ENCODE results near the gene PHF1.

GRCh38 chr6:33453393-33454008 is 42.7 kb downstream of the PHF1 start:
- TF ChIP-seq POLR2A (IDR thresholded peaks at IDR 0.05), result no peak
- TF ChIP-seq CTCF (IDR thresholded peaks at IDR 0.05), result no peak
